ENCODE data around the gene AUTS2. TPM values are rescaled to one million over a fixed set of nuclear protein-coding genes. Genes with fewer than 3 reads are reported as not detected.

Gene AUTS2
- total RNA-seq, 1 experiment from 2014 or later: 2.5 TPM

DNA sequence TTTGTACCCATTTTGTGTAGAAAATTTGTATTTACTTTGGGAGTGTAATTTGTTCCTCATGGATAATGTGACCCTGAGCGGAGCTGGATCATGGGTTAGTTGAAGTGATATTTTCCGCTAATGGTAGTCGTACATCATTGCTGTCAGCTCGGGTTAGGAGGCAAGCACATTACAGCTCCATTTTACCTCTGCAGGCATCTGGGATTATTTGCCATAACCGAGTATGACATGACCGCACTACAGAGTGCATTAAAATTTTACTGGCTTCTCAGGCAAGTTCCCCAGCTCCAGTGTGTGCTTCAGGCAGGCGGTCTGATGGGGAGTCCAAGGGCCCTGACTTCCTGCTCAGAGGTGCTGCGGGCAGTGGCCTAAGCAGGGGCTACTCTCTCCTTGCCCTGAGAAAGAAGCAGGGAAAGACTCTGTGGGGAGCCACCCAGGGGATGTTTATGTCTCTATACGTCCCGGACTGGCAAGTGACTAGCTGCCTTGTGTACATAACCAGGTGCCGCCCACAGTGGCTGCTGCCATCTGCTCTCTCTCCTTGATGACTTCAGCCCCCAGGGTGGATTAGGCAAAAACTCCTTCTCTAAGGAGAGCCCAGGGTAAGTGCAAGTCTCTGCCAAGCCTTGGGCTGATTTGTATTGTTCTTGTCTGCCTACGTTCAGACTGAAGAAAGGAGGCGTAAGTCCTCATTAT, 848.3 kb downstream of the AUTS2 start:
- BruUV-seq (replicated peaks): no TSS peak
- ATAC-seq (no peak), DNase-seq (ENCODE audit: low read depth, low spot score) (no peak)
- TF ChIP-seq POLR2AphosphoS5 (IDR thresholded peaks at IDR 0.05; ENCODE audit: low read depth, low read length): no peak
- TF ChIP-seq, protein P1, sequence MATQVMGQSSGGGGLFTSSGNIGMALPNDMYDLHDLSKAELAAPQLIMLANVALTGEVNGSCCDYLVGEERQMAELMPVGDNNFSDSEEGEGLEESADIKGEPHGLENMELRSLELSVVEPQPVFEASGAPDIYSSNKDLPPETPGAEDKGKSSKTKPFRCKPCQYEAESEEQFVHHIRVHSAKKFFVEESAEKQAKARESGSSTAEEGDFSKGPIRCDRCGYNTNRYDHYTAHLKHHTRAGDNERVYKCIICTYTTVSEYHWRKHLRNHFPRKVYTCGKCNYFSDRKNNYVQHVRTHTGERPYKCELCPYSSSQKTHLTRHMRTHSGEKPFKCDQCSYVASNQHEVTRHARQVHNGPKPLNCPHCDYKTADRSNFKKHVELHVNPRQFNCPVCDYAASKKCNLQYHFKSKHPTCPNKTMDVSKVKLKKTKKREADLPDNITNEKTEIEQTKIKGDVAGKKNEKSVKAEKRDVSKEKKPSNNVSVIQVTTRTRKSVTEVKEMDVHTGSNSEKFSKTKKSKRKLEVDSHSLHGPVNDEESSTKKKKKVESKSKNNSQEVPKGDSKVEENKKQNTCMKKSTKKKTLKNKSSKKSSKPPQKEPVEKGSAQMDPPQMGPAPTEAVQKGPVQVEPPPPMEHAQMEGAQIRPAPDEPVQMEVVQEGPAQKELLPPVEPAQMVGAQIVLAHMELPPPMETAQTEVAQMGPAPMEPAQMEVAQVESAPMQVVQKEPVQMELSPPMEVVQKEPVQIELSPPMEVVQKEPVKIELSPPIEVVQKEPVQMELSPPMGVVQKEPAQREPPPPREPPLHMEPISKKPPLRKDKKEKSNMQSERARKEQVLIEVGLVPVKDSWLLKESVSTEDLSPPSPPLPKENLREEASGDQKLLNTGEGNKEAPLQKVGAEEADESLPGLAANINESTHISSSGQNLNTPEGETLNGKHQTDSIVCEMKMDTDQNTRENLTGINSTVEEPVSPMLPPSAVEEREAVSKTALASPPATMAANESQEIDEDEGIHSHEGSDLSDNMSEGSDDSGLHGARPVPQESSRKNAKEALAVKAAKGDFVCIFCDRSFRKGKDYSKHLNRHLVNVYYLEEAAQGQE (IDR thresholded peaks at IDR 0.05; ENCODE audit: insufficient read depth in 1 of 2, low read depth in 2 of 2, low read length in 1 of 2): no peak
- in situ Hi-C loops (cut with HindIII; ENCODE audit: low pct_unique_long_range_greater_than_20kb, low sequenced_read_pairs): no loop called here
- Histone ChIP-seq H3K4me3 (ENCODE audit: low read depth in 2 of 2, low read length in 2 of 2) (no peak overlapping the region), H3K27ac (ENCODE audit: low read length) (no peak overlapping the region), H3K36me3 (ENCODE audit: control insufficient read depth, insufficient read depth, low read length) (no peaks in the 10 kb centered on the region), H3K9me3 (ENCODE audit: control insufficient read depth, insufficient read depth, low read depth, low read length) (no peaks in the 10 kb centered on the region), H3K27me3 (ENCODE audit: control insufficient read depth, insufficient read depth, low read length) (no peaks in the 10 kb centered on the region), H3K4me1 (ENCODE audit: control insufficient read depth, insufficient read depth, low read length) (no peaks in the 10 kb centered on the region)
- ChIA-PET POLR2A (no interaction called here), CTCF (no interaction called here)
- intact Hi-C loops (cut with micrococcal nuclease; ENCODE audit: unreplicated experiment): no loop called here

DNA sequence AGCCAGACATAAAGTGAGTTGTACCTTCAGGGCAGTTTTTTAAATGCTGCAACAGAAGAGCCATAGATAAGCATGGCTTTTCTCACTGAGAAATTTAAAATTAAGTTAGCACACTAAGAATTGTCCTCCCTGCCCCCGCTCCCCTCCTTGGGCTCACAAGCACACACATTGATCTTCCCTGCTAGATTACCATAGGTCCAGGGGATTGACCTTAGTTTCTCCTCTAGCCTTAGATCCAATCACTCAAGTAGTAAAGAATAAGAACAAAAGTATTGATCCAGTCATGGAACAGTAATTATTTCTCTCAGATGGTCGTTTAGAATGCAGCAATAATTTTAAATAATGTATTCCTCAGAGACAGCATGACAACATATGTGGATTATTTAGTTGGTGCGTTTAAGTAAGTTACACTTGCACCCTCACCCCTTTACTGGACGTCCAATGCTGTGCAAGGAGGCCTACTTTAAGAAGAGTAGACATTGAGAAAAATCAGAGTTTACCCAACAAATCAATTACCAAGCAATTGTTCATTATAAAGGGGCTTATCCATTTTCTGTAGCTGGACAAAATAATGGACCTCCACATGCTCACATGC, 850.1 kb downstream of the AUTS2 start:
- Histone ChIP-seq H3K27ac (ENCODE audit: low read length) (no peak overlapping the region), H3K4me3 (ENCODE audit: low read depth in 2 of 2, low read length in 2 of 2) (no peak overlapping the region), H3K36me3 (ENCODE audit: control insufficient read depth, insufficient read depth, low read length) (no peaks in the 10 kb centered on the region), H3K9me3 (ENCODE audit: control insufficient read depth, insufficient read depth, low read depth, low read length) (no peaks in the 10 kb centered on the region), H3K27me3 (ENCODE audit: control insufficient read depth, insufficient read depth, low read length) (no peaks in the 10 kb centered on the region), H3K4me1 (ENCODE audit: control insufficient read depth, insufficient read depth, low read length) (no peaks in the 10 kb centered on the region)
- no peak for DNase-seq (ENCODE audit: low read depth, low spot score)
- BruUV-seq (replicated peaks): no TSS peak
- intact Hi-C loops (cut with micrococcal nuclease; ENCODE audit: unreplicated experiment): no loop called here
- ChIA-PET POLR2A (no interaction called here), CTCF (no interaction called here)
- no peak for ATAC-seq
- in situ Hi-C loops (cut with HindIII; ENCODE audit: low pct_unique_long_range_greater_than_20kb, low sequenced_read_pairs): no loop called here
- TF ChIP-seq, protein P2, sequence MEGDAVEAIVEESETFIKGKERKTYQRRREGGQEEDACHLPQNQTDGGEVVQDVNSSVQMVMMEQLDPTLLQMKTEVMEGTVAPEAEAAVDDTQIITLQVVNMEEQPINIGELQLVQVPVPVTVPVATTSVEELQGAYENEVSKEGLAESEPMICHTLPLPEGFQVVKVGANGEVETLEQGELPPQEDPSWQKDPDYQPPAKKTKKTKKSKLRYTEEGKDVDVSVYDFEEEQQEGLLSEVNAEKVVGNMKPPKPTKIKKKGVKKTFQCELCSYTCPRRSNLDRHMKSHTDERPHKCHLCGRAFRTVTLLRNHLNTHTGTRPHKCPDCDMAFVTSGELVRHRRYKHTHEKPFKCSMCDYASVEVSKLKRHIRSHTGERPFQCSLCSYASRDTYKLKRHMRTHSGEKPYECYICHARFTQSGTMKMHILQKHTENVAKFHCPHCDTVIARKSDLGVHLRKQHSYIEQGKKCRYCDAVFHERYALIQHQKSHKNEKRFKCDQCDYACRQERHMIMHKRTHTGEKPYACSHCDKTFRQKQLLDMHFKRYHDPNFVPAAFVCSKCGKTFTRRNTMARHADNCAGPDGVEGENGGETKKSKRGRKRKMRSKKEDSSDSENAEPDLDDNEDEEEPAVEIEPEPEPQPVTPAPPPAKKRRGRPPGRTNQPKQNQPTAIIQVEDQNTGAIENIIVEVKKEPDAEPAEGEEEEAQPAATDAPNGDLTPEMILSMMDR (IDR thresholded peaks at IDR 0.05): no peak
- no peak for TF ChIP-seq POLR2AphosphoS5 (IDR thresholded peaks at IDR 0.05; ENCODE audit: low read depth, low read length)
- no peak for TF ChIP-seq TCF7L2 (IDR thresholded peaks at IDR 0.05; ENCODE audit: low read depth, low read length)
- TF ChIP-seq SIN3A (IDR thresholded peaks at IDR 0.05; ENCODE audit: borderline replicate concordance, insufficient read depth, low read depth, low read length): no peak
- TF ChIP-seq, protein P1 (IDR thresholded peaks at IDR 0.05; ENCODE audit: insufficient read depth in 1 of 2, low read depth in 2 of 2, low read length in 1 of 2): no peak

Measured in Panc1 (cell line).